ENCODE data around the gene DYRK3.

Gene DYRK3

GRCh38 chr1:206612129-206612876 lies 23.0 kb upstream of the DYRK3 start, which contains the start of gene EIF2D (continued):
- peak; percentile 94 for TF ChIP-seq OVOL3 (tag by site-specific recombination; IDR thresholded peaks at IDR 0.05)
- no peak for TF ChIP-seq MEIS1 (CRISPR knock-in tag; IDR thresholded peaks at IDR 0.05; ENCODE audit: borderline replicate concordance)
- TF ChIP-seq ZNF140 (tag by site-specific recombination; IDR thresholded peaks at IDR 0.05): no peak
- no peak for TF ChIP-seq ZNF654 (tag by site-specific recombination; IDR thresholded peaks at IDR 0.05; ENCODE audit: low read depth)
- TF ChIP-seq ZNF785 (tag by site-specific recombination; IDR thresholded peaks at IDR 0.05): peak; percentile 97
- no peak for TF ChIP-seq ZNF248 (tag by site-specific recombination; IDR thresholded peaks at IDR 0.05)
- TF ChIP-seq BCL11B (tag by site-specific recombination; IDR thresholded peaks at IDR 0.05; ENCODE audit: low read depth): no peak
- no peak for TF ChIP-seq ZNF670 (tag by site-specific recombination; IDR thresholded peaks at IDR 0.05; ENCODE audit: low read depth)
- peak; percentile 93 for TF ChIP-seq ZNF610 (tag by site-specific recombination; IDR thresholded peaks at IDR 0.05; ENCODE audit: borderline replicate concordance)
- TF ChIP-seq ZNF398 (tag by site-specific recombination; IDR thresholded peaks at IDR 0.05): peak; percentile 59; the same call in 1 of the 2 replicates
- no peak for TF ChIP-seq ZNF366 (tag by site-specific recombination; conservative IDR thresholded peaks at IDR 0.05)
- peak; percentile 59 for TF ChIP-seq ZIC2 (tag by site-specific recombination; IDR thresholded peaks at IDR 0.05)
- peak; percentile 98 for TF ChIP-seq KLF8 (tag by site-specific recombination; IDR thresholded peaks at IDR 0.05)
- TF ChIP-seq ZNF571 (tag by site-specific recombination; IDR thresholded peaks at IDR 0.05): no peak
- no peak for TF ChIP-seq HOXC10 (CRISPR knock-in tag; IDR thresholded peaks at IDR 0.05)
- TF ChIP-seq ZNF561 (tag by site-specific recombination; IDR thresholded peaks at IDR 0.05; ENCODE audit: borderline replicate concordance): peak; percentile 96
- 0 out of 2 replicates have a peak, but pooled peaks have one; percentile 67 for TF ChIP-seq ZNF488 (tag by site-specific recombination; IDR thresholded peaks at IDR 0.05)
- TF ChIP-seq ZNF292 (tag by site-specific recombination; IDR thresholded peaks at IDR 0.05; ENCODE audit: borderline replicate concordance, low read depth): no peak
- TF ChIP-seq ZNF513 (tag by site-specific recombination; IDR thresholded peaks at IDR 0.05): peak; percentile 59
- TF ChIP-seq ZNF114 (tag by site-specific recombination; IDR thresholded peaks at IDR 0.05): no peak
- peak; percentile 61 for TF ChIP-seq HIC1 (tag by site-specific recombination; IDR thresholded peaks at IDR 0.05)
- no peak for TF ChIP-seq ZNF350 (tag by site-specific recombination; IDR thresholded peaks at IDR 0.05)
- TF ChIP-seq PRDM2 (tag by site-specific recombination; IDR thresholded peaks at IDR 0.05; ENCODE audit: borderline replicate concordance): 0 out of 2 replicates have a peak, but pooled peaks have one; percentile 69
- 0 out of 2 replicates have a peak, but pooled peaks have one; percentile 17 for TF ChIP-seq ATF2 (tag by site-specific recombination; IDR thresholded peaks at IDR 0.05; ENCODE audit: low read depth)
- TF ChIP-seq SCRT2 (tag by site-specific recombination; IDR thresholded peaks at IDR 0.05): peak; percentile 61; the same call in 1 of the 2 replicates
- peak; percentile 57; the same call in 1 of the 2 replicates for TF ChIP-seq ZNF10 (tag by site-specific recombination; IDR thresholded peaks at IDR 0.05)
